GM18511 (cell line): ENCODE measurements around the gene SIPA1L3.

Experiments used
- ATAC-seq: cut with Tn5 transposase; IDR thresholded peaks from one replicate; pipeline ENCODE4 v1.9.1; 2021; ENCODE audit warnings: mild to moderate bottlenecking, moderate library complexity; ENCODE audit not compliant: unreplicated experiment

The SIPA1L3 gene

DNA sequence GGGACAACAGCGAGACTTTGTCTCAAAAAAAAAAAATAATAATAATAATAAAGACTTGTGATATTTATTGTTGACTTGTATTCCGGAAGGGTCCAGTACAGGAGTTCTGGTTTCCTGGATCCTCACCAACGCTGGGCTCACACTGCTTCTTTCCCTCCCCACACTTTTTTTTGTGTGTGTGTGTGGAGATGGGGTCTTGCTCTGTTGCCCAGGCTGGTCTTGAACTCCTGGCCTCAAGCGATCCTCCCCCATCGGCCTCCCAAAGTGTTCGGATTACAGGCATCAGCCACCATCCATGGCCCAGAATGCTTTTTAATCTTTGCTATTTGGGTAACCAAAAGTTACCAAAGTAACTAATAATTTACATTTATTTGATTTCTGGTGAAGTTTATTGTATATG, 39.1 kb downstream of the SIPA1L3 start:
- no peak for ATAC-seq

DNA sequence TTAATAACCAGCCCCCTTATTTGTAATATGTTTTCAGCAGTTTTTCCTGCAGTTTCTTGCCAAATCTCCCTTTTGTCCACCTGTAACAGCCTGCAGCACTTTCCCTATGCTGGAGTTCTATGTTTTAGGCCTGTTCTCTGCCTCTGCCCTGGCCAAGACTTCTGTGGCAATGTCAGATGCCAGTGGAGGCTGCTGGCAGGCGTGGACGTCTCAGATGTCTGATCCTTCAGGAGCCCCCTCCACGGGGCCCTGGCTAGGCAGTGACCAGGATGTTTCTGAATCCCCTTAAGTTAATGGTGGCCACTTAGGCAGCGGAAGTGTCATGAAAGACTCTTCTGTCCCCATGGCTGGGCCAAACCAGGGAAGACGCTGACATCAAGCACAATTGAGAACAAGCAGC, 40.8 kb downstream of the SIPA1L3 start:
- ATAC-seq, result no peak

DNA sequence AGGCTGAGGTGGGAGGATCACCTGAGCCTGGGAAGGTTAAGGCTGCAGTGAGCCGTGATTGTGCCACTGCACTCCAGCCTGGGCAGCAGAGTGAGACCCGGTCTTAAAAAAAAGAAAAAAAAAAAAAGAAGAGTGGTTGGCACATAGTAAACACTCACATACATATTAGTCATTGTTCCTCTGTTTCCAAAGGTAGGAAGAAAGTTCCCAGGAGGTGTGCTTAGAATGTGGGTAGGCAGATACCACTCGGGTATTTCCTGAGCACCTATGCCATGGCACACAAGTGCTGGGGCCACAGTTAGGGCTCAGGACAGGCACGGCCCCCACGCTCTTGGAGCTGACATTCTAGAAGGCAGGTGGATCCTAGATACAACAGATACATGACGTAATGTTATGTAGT, 41.4 kb downstream of the SIPA1L3 start:
- ATAC-seq, result no peak

DNA sequence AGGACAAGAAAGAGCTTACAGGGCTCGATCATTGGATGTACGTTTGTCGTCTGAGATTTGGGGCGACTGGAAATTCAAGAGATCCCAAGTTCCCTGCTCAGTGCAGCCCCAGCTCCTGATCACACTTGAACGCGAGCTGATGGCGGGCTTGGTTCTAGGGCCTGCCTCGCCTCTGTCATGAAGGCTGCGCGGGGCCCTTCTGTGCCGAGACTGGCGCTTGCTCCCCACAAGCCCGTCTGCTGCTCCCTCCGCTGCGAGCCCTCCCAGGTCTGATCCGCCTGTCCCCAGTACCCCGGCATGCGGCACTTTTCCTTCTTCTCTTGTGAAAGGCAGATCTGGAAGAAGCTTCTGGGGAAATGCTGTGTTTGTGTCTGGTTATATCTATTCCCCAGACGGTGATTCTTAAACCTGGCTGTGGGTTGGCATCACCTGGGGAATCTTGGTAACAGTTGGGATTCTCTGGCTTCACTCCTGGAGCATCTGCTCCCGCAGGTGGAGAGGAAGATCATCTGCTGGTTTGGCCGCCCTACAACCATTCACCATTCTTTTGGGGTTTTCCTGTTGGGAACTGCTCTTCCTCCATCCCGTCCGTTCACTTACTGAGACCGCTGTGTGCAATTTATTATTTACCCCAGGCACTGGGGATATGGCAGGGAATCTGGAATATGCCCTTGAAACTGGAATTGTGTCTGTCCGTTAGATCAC, 43.6 kb downstream of the SIPA1L3 start:
- no peak for ATAC-seq

DNA sequence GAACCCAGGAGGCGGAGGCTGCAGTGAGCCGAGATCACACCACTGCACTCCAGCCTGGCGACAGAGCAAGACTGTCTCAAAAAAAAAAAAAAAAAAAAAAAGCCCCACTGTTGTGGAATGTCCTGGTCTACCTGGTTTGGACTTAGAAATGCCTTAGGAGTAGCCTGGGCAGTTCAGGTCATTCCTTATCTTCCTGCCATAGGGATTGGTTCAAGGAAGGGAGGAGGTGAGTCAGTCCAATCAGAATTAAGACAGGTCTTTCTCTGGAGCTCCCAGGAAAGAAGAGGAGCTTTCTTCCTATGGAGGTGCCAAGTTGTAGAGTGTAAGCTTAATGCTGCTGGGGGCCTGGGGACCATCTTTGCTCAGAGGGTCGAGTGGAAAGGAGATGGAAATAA, 44.8 kb downstream of the SIPA1L3 start:
- no peak for ATAC-seq

DNA sequence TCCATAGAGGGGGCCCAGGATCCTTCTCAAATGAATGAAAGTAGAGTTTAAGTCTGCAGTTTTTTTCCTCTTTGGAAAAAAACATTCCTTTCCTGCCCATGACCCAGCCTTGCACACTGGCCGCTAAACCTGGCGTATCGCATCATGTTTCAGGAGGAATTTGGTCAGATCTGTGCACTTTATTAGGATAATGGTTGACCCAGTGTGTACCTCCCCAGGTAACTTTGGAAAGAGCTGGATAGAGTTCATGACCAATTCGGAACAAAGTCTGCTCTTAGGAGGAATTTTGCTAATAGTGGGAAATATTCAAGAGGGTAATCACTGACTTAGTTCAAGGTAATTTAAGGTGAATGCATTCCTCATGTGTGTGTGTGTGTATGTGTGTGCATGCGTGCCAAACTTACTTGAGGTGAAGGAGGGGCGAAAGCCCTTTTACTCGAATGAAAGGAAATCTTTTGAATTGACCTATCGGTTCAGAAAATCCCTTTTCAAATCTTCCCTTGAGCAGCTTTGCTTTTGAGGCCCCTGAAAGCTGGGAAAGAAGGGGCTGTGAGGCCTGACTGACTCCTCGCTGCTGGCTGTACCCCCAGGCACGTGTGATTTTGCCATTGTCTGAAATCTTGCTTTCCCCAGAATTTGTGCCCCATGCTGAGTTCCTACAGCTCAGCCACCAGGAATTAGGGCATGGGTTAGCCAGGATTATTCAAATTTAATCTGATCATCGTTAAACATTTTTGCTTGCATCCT, 46.3 kb downstream of the SIPA1L3 start:
- ATAC-seq, result no peak

DNA sequence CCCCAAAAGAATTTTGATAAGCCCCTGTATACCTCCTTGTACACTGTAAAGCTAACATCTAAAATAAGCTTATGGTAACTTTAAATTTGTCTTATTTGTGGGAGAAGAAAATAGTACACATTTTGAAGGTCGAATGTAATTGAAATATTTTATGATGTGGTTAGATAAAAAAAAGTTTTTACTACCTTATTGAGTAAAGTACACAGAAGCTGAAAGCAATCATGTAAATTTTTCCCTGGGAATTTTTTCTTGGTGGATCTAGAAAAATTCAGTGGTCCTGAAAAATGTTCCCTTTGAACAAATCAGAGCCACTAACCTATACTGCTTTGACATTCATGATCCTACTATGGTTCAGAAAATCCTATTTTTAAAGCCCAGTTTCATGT, 46.9 kb downstream of the SIPA1L3 start:
- ATAC-seq, result no peak

DNA sequence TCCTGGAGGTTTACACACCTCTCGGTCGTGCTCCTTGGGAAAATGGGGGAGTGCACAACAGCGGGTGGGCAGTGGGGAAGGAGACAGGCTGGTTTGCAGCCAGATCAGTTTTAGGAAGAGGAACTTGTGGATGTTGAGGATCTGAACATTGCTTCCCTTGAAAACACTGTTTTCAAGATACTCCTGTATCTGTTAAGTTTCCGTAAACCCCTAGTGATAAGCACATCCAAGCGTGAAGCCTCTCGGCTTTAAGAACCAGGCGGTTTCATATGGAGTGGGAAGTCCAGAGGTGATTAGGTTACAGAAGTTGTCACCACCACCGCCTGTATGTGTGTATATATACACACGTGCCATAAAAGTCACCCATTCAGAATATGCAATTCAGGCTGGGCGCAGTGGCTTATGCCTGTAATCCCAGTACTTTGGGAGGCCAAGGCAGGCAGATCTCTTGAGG, 47.4 kb downstream of the SIPA1L3 start:
- ATAC-seq, result no peak

DNA sequence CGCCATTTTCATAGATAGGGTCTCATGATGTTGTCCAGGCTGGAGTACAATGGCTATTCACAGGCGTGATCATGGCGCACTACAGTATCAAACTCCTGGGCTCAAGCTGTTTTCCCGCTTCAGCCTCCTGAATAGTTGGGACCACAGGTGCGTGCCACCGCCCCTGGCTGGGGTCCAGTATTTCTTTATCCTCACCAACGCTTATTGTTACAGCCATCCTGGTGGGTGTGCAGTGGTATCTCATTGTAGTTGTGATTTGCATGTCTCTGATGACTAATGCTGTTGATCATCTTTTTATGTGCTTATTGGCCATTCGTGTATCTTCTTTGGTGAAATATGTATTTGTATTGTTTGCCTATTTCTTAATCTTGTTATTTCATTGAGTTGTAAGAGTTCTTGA, 49.0 kb downstream of the SIPA1L3 start:
- no peak for ATAC-seq

DNA sequence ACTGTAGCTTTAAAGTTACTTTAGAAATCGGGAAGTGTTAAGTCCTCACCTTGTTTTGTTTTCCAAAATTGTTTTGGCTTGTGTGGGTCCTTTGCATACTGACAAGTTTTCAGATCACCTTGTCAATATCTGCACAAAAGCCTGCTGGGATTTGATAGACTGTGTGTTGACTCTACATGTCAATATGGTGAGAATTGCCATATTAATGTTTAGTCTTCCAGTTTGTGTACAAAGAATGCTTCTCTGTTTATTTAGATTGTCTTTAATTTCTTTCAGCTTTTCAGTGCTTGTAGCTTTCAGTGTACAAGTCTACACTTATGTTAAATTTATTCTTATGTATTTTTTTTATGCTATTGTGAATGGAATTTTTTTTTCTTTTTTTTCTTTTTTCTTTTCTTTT, 50.2 kb downstream of the SIPA1L3 start:
- no peak for ATAC-seq

DNA sequence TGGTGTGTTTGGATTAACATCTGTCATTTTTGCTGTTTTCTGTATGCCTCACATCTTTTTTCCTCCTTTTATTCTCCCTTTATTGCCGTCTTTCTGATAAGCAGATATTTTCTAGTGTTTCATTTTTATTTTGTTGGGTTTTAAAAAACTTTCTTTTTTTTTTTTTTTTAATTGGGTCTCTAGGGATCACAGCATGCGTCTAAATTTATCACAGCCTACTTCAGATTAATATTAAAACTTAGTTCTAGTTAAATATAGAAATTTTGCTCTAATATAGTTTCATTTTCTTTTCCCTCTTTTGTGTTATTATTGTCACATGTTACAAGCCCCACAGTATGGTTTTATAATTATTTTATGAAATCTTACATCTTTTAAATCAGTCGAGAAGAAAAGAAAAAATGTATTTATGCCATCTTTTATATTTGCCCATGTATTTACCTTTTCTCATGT, 52.7 kb downstream of the SIPA1L3 start:
- ATAC-seq, result no peak

DNA sequence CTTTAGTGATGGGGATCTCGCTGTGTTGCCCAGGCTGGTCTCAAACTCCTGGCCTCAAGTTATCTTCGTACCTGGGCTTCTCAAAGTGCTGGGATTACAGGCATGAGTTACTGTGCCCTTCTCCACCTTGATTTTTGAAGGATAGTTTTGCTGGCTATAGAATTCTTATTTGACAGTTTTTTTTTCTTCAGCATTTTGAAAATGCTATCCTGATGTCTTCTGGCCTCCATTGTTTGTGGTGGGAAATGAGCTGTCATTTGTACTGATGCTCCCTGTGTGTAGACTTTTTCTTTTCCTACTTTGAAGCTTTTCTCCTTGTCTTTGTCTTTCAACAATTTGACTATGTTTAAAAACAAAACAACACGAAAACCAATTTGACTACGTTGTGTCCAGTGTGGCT, 54.2 kb downstream of the SIPA1L3 start:
- no peak for ATAC-seq

DNA sequence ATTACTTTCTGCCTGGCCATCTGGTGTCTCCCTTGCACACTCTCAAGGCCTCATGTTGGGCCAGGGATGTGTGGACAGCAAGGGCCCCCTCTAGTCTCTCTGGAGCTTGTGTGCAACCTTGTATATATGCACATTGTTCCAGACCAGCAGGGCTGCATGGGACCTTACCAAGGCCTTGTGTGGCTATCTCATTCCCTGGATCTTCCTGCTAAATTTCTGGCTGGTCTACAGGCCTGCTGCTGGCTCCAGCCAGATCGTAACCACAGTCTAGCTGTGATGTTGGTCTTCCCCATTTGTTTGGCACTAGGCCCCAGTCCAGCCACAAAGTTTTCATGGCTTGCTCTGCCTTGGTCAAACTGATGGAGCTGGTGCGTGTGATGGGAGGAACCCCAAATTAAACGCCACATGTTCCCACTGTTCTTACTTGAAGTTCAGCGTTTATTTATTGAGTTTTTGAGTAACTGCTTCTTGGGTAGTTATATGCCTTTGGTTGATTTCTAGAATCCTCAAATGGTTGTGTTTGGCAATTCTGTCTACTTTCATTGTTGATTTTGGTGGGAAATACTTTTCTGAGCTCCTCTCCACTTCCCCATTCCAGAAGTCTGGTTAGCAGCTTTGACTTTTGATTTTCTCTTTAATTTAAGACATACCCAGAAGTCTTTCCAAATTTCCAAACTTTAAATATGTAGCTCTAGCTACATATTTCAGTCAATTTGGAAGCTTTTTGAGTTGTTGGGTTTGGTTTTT, 56.4 kb downstream of the SIPA1L3 start:
- no peak for ATAC-seq

DNA sequence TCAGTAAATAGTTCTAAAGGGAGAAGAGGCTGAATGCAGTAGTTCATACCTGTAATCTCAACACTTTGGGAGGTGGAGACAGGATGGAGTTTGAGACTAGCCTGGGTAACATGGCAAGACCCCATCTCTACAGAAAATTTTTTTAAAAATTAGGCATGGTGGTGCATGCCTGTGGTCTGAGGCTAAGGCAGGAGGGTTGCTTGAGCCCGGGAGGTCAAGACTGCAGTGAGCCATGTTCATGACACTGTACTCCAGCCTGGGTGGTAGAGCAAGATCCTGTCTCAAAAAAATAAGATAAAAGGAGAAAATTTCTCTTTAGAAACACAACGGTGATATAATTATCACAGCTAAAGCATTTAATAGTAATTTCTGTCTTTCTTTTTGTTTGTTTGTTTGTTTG, 57.1 kb downstream of the SIPA1L3 start:
- ATAC-seq, result no peak

DNA sequence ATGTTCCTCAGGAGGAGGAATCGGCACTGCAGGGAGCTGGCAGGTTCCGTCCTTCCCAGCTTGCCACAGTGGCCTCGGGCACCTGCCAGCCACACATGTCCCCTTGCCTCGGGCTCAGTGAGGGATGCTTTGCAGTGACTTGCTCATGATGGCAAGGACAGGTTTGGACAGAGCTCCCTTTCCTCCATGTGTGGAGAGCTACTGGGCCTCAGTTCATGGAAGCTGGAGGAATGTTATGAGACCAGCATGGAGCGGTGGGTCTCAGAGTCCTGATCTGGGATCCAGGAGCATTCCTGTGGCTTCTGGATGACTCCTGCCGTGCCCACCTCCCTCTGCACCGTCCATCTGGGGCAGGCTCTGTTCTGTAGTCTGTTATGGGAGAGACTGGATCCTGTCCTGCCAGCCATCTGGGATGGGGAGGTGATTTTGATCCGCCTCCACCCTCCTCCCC, 59.2 kb downstream of the SIPA1L3 start:
- no peak for ATAC-seq

DNA sequence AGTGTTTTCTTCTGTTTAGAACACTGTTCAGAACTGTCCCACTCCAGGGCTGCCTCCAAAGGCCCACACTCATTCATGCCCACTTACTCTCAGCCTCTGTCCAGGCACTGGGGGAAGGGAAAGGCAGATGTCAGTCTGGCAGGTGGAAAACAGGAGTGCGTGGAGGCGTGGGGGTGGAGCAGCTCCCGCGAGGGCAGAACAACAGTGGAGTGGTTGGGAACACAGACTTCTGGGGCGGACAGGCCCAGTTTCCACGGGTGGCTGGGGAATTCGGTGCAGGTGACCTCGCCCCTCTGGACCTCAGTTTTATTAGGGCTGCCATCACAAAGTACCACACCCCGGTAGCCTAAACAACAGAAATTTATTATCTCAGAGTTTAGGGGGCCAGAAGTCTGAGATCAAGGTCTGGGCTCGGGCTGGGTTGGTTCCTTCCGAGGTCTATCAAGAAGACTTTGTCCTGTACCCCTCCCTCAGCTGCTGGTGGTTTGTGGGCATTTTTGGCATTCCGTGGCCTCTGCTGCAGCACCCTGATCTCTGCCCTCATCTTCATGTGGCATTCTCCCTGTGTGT, 59.7 kb downstream of the SIPA1L3 start:
- no peak for ATAC-seq

DNA sequence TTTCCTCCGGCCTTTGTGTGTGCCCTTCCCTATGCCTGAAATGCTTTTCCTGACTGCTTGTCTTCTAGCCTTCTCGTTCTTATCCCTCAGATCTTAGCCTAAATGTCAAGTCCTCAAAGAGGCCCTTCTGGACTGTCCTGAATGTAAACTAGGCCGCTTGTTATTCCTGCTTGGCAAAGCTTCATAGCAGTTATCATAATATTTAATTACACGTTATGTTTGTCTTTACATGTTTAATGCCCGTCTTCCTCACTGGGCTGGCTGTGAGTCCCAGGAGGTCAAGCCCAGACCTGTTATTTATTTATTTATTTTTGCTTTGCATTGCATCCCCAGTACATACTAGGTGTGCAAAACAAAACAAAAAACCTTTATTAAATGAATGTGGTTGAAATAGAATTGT, 62.7 kb downstream of the SIPA1L3 start:
- no peak for ATAC-seq

DNA sequence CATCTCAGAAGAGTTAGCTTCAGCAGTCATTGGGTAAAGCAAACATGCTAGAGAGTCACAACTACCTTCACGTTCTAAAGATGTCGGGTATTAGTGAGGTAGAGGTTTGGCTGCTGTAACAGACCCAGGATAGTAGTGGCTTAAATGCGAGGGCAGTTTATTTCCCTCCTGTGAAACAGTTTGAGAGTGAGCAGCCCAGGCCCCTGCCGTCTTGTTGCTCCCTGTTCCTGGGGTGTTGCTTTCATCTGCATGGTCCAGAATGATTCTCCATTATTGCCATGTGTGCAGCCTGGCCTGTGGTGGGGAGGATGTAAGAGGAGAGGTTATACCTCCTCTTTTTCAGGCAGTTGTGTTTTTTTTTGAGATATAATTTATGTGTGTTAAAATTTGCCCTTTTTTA, 63.7 kb downstream of the SIPA1L3 start:
- no peak for ATAC-seq

DNA sequence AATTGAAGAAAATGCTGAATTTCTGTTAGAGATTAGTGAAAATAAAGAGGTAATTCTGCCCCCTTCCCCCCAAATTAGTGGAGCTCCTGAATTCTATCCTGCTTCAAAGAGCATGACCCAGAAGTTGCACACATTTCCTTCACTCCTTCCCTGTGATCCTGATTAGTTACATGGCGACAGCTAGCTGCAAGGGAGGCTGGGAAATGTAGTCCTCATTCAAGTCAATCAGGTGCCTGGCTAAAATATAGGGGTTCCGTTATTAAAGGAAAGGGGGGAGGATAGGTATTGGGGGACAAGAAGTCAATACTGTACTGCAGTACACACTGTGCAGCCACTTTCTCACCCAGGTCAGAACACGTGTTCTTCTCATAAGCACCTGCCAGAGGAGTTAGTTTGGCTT, 65.8 kb downstream of the SIPA1L3 start:
- ATAC-seq, result no peak

DNA sequence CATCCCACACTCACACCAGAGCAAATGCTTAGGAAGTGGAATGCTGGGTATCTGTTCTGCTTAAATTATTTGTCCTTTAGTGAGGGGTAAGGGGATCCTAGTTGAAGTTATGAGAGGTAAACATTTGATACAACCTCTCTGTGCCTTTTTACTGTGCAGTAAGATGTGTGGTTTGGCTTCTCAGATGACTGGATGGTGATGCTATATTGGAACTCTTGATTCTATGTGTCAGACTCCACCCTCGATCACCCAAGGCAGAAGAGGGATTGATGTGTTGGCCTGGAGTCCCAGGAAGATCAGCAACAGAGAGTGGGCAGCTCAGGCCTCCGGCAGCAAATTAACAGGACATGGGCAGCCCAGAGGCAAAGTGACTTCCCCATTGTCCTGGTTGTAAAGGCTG, 66.7 kb downstream of the SIPA1L3 start:
- no peak for ATAC-seq

DNA sequence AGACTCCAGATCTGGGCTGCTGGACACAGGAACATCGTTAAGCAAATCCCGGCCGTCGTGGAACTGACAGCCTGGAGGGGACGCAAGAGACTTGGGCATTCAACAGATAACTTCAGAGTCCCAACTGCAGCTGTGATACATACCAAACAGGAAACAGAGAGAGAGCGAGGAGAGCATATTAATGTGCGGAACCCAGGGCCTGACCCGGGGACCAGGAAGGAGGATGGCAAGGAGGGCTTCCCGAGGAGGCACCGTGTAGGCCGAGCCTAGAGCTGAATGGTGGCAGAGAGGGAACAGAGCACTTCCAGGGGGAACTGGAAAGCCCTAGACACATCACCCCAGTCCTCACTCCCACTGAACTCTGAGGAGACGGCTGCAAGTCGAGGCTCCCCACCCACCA, 68.1 kb downstream of the SIPA1L3 start:
- ATAC-seq, result no peak
